ENCODE results near the gene IPCEF1.

The IPCEF1 gene

DNA sequence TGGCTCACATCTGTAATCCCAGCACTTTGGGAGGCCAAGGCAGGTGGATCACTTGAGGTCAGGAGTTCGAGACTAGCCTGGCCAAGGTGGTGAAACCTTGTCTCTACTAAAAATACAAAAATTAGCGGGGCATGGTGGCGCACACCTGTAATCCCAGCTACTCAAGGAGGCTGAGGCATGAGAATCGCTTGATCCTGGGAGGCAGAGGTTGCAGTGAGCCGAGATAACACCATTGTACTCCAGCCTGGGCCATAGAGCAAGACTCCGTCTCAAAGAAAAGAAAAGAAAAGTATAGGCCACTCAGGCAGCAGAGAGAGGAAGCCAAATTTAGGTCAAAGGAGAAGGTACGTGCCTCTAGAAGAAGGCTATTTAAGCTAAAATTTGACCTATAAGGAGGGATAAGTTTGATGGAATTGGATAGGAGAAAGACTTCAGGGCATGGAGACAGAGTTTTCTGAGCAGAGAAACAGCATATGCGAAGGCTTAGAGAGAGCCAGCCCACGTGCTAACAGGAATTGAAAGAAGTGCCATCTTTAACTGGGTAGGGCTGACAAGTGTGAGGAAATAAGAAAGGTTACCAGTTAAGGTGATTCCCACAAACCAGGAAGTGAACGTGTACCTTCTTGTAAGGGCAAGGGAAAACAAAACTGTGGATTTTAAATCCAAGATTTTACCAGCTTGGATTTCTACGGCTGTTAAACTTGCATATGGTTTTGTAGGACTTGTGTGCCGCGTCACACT lies 113.8 kb downstream of the IPCEF1 start:
- DNase-seq = no peak

DNA sequence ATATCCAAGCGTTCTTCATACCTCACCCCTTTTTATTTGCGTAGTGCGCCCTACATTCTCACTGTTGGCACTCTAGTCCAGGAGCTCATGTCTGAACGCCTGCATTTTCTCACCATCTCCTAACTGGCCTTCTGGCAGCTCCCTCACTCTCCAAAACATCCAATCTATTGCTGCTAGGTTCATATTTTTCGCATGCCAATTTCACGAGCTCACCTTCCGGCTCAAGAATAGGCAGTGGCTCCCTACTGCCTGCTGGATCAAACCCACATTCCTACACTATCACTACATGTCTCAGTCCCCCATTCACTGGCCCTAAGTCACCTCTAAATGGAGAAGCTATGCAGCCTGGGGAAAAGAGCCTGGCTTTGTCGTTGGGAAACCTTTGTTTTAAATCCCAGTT lies 115.0 kb downstream of the IPCEF1 start:
- DNase-seq = no peak

DNA sequence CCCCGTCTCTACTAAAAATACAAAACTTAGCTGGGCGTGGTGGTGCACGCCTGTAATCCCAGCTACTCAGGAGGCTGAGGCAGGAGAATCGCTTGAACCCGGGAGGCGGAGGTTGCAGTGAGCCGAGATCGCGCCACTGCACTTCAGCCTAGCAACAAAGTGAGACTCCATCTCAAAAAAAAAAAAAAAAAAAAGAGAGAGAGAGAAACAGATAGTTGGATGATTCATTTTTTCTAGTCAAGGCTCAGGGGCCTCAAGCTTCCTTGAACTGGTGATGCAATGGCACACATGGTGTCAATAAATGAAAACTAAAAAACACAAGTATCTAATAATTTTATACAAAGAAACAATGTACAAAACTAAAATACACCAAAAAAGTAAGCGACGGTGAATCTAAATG lies 115.5 kb downstream of the IPCEF1 start:
- DNase-seq = peak; percentile 41

GRCh38 chr6:154239392-154239791 lies 117.2 kb downstream of the IPCEF1 start:
- no peak for DNase-seq

DNA sequence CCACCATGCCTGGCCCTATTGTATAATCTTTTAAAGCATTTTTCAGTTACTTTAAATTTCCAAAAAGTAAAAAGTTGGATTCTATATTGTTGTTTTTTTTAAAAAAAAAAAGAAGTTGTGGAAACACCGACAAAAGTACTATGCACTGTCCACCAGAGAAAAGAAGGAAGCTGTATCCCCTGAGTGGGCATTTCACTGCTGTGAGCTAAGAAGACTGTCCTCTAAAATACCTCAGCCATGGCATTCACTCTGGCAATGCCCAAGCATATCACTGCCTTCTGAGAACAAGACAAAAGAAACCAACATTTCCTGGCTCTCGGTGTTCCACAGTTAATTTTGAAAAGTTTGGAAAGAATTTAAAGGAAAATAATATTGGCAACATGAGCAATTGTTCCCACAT lies 117.8 kb downstream of the IPCEF1 start:
- no peak for DNase-seq

- DNase-seq = no peak
These were observed 119.8 kb downstream of the IPCEF1 start for GRCh38 chr6:154236646-154237301.

DNA sequence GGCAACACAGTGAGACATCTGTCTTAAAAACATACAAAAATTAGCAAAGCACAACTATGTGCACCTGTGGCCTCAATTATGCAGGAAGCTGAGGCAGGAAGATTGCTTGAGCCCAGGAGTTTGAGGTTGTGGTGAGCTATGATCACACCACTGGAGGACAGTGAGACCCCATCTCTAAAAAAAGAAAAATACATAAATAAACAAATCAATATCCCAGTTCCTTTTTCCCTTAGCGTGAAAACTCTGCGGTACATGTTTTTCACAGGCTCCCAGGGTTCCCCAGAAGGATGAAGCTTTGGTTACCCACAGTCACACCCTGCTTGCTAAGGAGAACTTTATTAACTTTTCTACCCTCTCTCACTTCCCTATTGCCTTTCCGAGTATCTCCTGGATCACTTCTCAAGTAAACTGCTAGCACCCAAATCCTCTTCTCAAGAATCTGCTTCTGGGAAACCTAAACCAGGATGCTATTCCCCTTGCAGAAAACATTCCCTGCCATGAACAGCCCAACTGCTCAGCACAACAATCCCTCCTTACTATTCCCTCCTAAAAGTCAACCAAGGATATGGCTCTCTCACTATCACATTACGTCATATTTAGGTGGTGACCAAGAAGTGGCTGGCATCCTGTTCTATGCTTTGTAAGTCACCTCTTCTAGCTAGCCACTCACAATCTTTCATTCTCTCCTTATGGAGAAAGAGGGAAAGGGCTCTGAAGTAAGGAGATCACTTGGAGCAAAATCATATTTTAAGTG lies 122.4 kb downstream of the IPCEF1 start:
- no peak for DNase-seq

DNA sequence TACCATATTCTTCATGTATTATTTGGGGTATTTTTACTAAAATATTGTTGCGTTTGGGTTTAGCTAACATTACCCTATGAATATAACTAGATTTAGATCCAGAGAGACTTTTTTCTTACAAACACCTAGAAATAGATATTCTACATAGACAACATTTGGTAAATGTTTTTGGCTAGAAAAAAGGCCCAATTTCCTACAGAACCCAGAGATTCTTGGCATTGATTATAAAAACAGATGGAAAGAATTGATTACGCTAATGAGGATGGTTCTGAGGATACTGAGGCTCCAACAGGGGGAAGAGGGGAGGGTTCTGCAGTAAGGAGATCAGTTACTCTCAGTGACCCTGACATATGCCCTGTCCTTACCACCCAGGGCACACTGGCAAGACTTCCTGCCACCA lies 123.2 kb downstream of the IPCEF1 start:
- no peak for DNase-seq

DNA sequence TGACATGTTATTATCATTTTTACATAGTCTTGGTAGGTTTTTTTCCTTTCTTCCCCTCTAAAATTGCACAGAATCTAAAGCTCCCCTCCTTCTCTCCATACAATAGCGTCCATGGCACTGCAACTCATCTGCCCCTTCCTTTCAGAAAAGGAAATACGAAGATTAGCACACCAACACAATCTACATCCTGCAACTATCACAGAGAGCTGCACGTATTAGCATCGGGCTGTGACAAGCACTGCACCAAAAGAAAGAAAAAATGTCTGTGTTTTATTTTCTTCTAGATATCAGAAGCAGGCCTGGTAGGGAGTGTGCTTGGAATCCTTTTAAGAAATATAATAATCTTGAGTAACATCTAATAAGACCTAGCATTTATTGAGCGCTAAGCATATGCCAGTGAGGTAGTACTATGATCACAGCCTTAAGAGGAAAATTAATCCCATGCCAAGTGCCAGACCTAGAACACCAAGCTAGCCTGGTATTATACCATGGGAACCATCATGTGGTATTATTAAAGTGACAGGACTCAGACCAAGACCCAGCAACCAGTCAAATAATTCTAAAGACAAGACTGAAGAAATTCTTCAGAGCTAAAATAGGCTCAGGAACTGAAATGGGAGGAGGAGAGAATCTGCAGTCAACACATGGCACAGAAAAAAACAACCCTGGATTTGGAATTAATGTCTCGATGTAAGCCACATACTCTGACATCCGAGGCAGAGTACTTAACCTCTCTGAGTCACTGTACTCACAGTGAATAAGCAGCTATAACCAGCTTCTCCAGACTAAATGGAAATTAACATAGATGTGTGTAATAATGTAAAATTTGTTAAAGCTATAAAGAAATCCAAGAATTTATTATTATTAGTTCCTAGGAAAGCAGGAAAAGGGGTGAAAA lies 124.3 kb downstream of the IPCEF1 start:
- DNase-seq = no peak

- no peak for DNase-seq
These were observed 125.5 kb downstream of the IPCEF1 start for GRCh38 chr6:154230910-154231595.

DNA sequence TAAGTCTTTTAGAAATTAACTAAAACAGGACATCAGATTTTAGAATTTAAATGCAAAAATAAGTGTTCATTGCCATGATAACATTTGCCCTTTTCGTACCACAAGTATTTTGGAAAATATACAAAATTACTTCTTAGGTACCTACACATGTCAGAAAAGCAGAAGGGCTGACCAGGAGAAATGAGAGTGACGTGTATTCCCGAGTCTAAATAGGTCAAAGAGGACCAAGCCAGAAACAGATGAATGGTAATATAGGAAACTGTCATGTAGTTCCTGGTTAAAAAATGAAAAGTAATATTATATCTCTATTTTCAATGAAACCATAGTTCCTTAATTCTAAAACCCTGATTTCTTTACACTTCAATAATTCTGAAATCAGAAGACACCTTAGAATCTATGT lies 126.2 kb downstream of the IPCEF1 start:
- DNase-seq = no peak

DNA sequence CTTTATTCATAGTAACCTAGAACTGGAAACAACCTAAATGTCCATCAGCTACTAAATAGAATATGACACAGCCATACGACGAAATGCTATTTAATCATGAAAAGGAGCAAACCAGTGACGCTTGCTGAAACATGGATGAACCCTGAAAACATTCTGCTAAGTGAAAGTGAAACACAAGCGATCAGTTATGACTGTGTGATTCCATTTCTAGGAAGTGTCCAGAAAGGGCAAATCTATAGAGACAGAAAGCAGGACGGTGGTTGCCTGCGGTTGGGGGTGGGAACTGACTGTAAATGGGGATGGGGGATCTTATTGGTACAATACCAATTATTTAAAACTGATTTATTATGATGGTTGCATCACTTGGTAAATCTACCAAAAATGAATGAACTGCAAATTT lies 126.8 kb downstream of the IPCEF1 start:
- peak; percentile 73 for DNase-seq

GRCh38 chr6:154228521-154228905 lies 128.1 kb downstream of the IPCEF1 start:
- no peak for DNase-seq

GRCh38 chr6:154227862-154228520 lies 128.6 kb downstream of the IPCEF1 start:
- no peak for DNase-seq

GRCh38 chr6:154226461-154226860 lies 130.1 kb downstream of the IPCEF1 start:
- no peak for DNase-seq

DNA sequence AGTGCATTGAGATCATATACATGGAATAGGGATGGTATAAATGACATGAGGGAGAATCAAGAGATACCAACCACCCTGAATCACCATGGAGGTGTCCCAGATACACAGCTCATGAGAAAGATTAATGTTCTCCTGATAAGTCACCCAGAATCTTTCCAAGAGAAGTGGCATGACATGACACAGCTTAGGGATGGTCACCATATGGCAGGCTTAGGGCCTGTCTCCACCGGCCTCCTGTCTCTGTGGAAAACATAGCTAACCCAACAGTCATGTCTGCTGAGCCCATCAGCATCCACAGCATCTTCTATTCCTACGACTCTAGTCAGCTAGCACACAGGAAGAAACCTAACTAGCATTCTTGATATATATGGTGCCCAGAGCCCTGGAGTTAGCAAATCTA lies 133.3 kb downstream of the IPCEF1 start:
- DNase-seq = no peak

DNA sequence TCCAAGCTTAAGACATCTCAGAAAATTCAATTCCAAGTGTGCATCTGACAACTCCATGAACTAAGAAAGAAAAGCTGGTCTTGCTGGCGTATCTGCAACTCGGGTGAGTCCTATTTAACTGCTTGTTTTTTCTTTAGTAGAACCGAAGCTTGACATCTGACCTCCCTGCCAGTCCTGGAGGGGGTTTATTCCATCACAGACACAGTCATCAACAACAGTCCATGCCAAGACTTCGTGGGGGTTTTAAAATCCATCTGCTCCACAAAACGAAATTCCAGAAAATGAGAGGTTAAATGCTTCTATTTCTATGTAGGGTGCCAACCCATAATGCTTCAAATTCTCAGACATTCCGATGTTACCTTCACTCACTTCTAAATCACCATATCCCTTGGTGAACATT lies 133.9 kb downstream of the IPCEF1 start:
- DNase-seq = no peak

DNA sequence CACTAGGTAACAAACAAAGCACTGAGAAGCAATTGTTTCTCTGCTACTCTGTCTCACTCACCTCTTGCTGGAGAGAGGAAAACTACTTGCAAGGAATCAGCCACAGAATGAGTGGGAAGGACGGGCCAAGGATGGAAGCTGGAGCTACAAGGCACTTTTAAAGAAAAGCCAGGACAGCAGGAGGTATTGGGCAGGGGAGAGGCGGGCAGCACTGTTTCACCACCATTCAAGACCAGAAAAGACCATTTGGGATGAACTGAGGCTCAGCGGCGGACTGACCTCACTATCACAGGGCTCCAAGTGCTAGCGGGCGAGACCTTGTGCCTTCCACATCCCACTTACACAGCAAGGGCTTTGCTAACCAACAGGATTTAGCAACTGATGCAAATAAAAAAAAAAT lies 137.4 kb downstream of the IPCEF1 start:
- DNase-seq = no peak

DNA sequence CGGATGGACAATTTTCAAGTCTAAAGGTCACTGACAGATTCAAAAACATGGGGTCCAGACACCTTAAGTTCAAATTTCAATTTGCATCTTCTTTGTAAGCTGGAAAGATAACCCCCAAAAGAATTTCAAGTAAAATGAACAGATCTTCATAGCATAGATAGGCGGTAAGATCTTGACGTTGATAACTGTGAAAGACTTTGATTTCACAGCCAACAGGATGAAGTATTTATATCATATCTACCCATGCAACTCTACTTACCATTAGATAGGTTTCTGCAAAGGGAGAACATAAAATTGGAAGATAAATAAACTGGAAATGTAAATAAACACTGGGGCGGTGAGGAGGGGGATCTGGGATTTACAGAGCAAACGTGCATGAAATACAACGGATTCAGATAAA lies 137.8 kb downstream of the IPCEF1 start:
- no peak for DNase-seq

- no peak for DNase-seq
These were observed 138.3 kb downstream of the IPCEF1 start for GRCh38 chr6:154218301-154218700.

DNA sequence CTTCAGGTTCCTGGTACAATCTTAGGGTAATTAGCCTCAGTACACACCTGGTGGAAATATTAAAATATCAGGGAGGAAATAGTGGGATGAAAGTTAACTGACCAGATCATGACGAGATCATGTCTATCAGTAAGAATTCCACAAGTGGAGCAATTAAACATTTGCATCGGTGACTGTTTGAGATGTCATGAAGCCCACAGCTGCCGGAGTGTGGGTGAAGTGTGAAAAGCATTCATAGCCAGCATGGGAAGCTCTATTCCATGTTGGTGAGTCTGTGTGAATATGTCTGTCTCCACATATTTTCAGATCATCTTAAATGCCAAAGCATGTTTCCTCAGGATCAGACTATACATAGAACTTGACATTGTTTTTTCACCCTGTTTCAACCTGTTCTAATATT lies 142.8 kb downstream of the IPCEF1 start:
- DNase-seq = no peak

DNA sequence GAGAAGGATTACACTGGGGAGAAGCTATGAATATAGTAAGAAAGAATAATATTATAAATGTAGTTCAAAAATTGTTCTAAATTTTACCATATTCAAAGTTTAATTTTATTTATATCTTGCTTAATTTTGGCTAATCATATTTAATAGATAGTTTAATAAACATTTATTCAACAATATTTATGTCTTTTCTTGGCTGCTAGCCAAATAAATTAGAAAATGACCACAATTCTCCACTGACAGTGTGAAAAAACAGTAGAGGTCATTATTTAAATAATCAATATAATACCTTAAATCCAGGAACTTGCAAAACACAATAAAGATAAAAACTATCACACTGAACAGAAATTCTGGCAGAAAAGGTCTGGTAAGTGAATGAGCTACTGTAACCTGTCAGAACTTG lies 145.9 kb downstream of the IPCEF1 start:
- no peak for DNase-seq
